HEK293 (cell line): ENCODE measurements around the gene RHBDD1.

Experiments used
- CTCF ChIA-PET: fragments of 350-600 bp; formaldehyde crosslinking; extraction: SDS; loops from one replicate; lab custom pipeline; 2021; ENCODE audit warnings: antibody characterized with exemption; lab: Yijun Ruan, JAX
- POLR2A ChIA-PET: fragments of 300-600 bp; formaldehyde crosslinking; extraction: SDS; loops from one replicate; lab custom pipeline; 2020; ENCODE audit warnings: antibody characterized with exemption, inconsistent platforms; lab: Yijun Ruan, JAX
- H3K27ac ChIP-seq: fragments of 200-500 bp; sonication (Bioruptor generic); 2 replicates; pipeline ENCODE4 v1.5.1; 2014; ENCODE audit warnings: low read depth, low read length, control low read depth, inconsistent platforms; ENCODE audit errors: extremely low read depth
- H3K36me3 ChIP-seq, 2 experiments: fragments of 200-500 bp in 1 of 2; sonication (Bioruptor generic) in 1 of 2; 1 replicate in 1 of 2; 2 replicates in 1 of 2; pipeline ENCODE4 v1.5.1; 2014 to 2017; ENCODE audit warnings: inconsistent platforms in 2 of 2, low read length in 2 of 2; ENCODE audit not compliant: control insufficient read depth in 2 of 2, insufficient read depth in 1 of 2
- H3K4me1 ChIP-seq: fragments of 200-500 bp; sonication (Bioruptor generic); 2 replicates; pipeline ENCODE4 v1.5.1; 2014; ENCODE audit warnings: mild to moderate bottlenecking, low read length, inconsistent platforms; ENCODE audit not compliant: control insufficient read depth, insufficient read depth
- H3K4me3 ChIP-seq: 2 replicates; pipeline ENCODE4 v1.5.1; 2011; ENCODE audit warnings: low read depth, mild to moderate bottlenecking, control low read depth, low read length, moderate library complexity
- H3K9me3 ChIP-seq: fragments of 200-500 bp; sonication (Bioruptor generic); 2 replicates; pipeline ENCODE4 v1.5.1; 2014; ENCODE audit warnings: low read depth, low read length, inconsistent platforms; ENCODE audit not compliant: control insufficient read depth, insufficient read depth
- BCL11A ChIP-seq: fragments of 450-650 bp; formaldehyde crosslinking; IDR thresholded peaks from 2 replicates; pipeline ENCODE4 v1.5.1; 2016; ENCODE audit warnings: low read depth, missing biosample characterization, missing genetic modification characterization
- GFI1B ChIP-seq: fragments of 450-650 bp; formaldehyde crosslinking; IDR thresholded peaks from 2 replicates; pipeline ENCODE4 v1.5.1; 2016; ENCODE audit warnings: missing biosample characterization, missing genetic modification characterization
- KLF1 ChIP-seq: fragments of 450-650 bp; formaldehyde crosslinking; IDR thresholded peaks from 2 replicates; pipeline ENCODE4 v1.5.1; 2016; ENCODE audit warnings: missing biosample characterization, missing genetic modification characterization
- KLF9 ChIP-seq: fragments of 450-650 bp; formaldehyde crosslinking; IDR thresholded peaks from 2 replicates; pipeline ENCODE4 v1.5.1; 2016; ENCODE audit warnings: missing biosample characterization, missing genetic modification characterization, low read depth
- MEIS1 ChIP-seq: sonication (generic); formaldehyde crosslinking; IDR thresholded peaks from 2 replicates; pipeline ENCODE4 v1.8.1; 2022; ENCODE audit warnings: missing genetic modification reagents, mild to moderate bottlenecking, borderline replicate concordance
- OSR2 ChIP-seq: fragments of 450-650 bp; formaldehyde crosslinking; IDR thresholded peaks from 2 replicates; pipeline ENCODE4 v1.5.1; 2016; ENCODE audit warnings: missing biosample characterization, missing genetic modification characterization
- PRDM1 ChIP-seq: fragments of 450-650 bp; formaldehyde crosslinking; IDR thresholded peaks from 2 replicates; pipeline ENCODE4; 2016; ENCODE audit warnings: missing biosample characterization, missing genetic modification characterization
- PRDM4 ChIP-seq: fragments of 450-650 bp; formaldehyde crosslinking; IDR thresholded peaks from 2 replicates; pipeline ENCODE4 v1.5.1; 2017; ENCODE audit warnings: missing biosample characterization, missing genetic modification characterization
- ZFP41 ChIP-seq: fragments of 450-650 bp; formaldehyde crosslinking; IDR thresholded peaks from 2 replicates; pipeline ENCODE4 v1.5.1; 2016; ENCODE audit warnings: missing biosample characterization, missing genetic modification characterization, borderline replicate concordance
- ZNF112 ChIP-seq: fragments of 450-650 bp; formaldehyde crosslinking; IDR thresholded peaks from 2 replicates; pipeline ENCODE4 v1.5.0; 2017; ENCODE audit warnings: missing biosample characterization, missing genetic modification characterization
- ZNF138 ChIP-seq: fragments of 450-650 bp; formaldehyde crosslinking; IDR thresholded peaks from 2 replicates; pipeline ENCODE4 v1.5.1; 2016; ENCODE audit warnings: missing biosample characterization, missing genetic modification characterization, borderline replicate concordance
- ZNF174 ChIP-seq: fragments of 450-650 bp; formaldehyde crosslinking; IDR thresholded peaks from 2 replicates; pipeline ENCODE4 v1.5.0; 2017; ENCODE audit warnings: missing biosample characterization, mild to moderate bottlenecking, missing genetic modification characterization
- ZNF280C ChIP-seq: fragments of 450-650 bp; formaldehyde crosslinking; IDR thresholded peaks from 2 replicates; pipeline ENCODE4 v1.5.1; 2016; ENCODE audit warnings: missing biosample characterization, missing genetic modification characterization
- ZNF362 ChIP-seq: fragments of 450-650 bp; formaldehyde crosslinking; IDR thresholded peaks from 2 replicates; pipeline ENCODE4 v1.5.1; 2016; ENCODE audit warnings: missing biosample characterization, missing genetic modification characterization
- ZNF391 ChIP-seq: fragments of 450-650 bp; formaldehyde crosslinking; IDR thresholded peaks from 2 replicates; pipeline ENCODE4 v1.5.1; 2016; ENCODE audit warnings: low read depth, missing biosample characterization, missing genetic modification characterization, borderline replicate concordance
- ZNF449 ChIP-seq: fragments of 450-650 bp; formaldehyde crosslinking; IDR thresholded peaks from 2 replicates; pipeline ENCODE4 v1.5.1; 2017; ENCODE audit warnings: missing biosample characterization, mild to moderate bottlenecking, missing genetic modification characterization, moderate library complexity
- ZNF513 ChIP-seq: fragments of 450-650 bp; IDR thresholded peaks from 2 replicates; pipeline ENCODE4 v1.5.1; 2018; ENCODE audit warnings: missing biosample characterization, missing genetic modification characterization
- ZNF521 ChIP-seq: fragments of 450-650 bp; formaldehyde crosslinking; IDR thresholded peaks from 2 replicates; pipeline ENCODE4 v1.5.1; 2017; ENCODE audit warnings: missing biosample characterization, mild to moderate bottlenecking, missing genetic modification characterization
- ZNF645 ChIP-seq: fragments of 450-650 bp; formaldehyde crosslinking; IDR thresholded peaks from 2 replicates; pipeline ENCODE4; 2016; ENCODE audit warnings: missing biosample characterization, missing genetic modification characterization
- ZNF654 ChIP-seq: fragments of 450-650 bp; formaldehyde crosslinking; IDR thresholded peaks from 2 replicates; pipeline ENCODE4 v1.5.1; 2016; ENCODE audit warnings: low read depth, missing biosample characterization, missing genetic modification characterization
- ZNF76 ChIP-seq: fragments of 450-650 bp; formaldehyde crosslinking; IDR thresholded peaks from 2 replicates; pipeline ENCODE4; 2016; ENCODE audit warnings: low read depth, missing biosample characterization, missing genetic modification characterization, borderline replicate concordance
- ZNF791 ChIP-seq: fragments of 450-650 bp; formaldehyde crosslinking; IDR thresholded peaks from 2 replicates; pipeline ENCODE4 v1.5.1; 2016; ENCODE audit warnings: missing biosample characterization, missing genetic modification characterization
- ZNF792 ChIP-seq: fragments of 450-650 bp; formaldehyde crosslinking; IDR thresholded peaks from 2 replicates; pipeline ENCODE4 v1.5.1; 2016; ENCODE audit warnings: missing biosample characterization, missing genetic modification characterization
- ZNF837 ChIP-seq: fragments of 450-650 bp; formaldehyde crosslinking; IDR thresholded peaks from 2 replicates; pipeline ENCODE4 v1.5.1; 2016; ENCODE audit warnings: missing biosample characterization, missing genetic modification characterization

Gene RHBDD1

GRCh38 chr2:226875438-226876225, 39.8 kb downstream of the RHBDD1 start:
- ChIA-PET CTCF (no interaction called here), POLR2A (no interaction called here)
- Histone ChIP-seq H3K9me3 (no peaks in the 10 kb centered on the region), H3K4me1 (no peaks in the 10 kb centered on the region), H3K4me3 (no peak overlapping the region), H3K27ac (no peak overlapping the region), H3K36me3 (peaks cover 0 to 3% of the 10 kb centered on the region in 2 experiments; a peak in 1 of 3 replicates)
- TF ChIP-seq ZNF521 (tag by site-specific recombination): no peak
- TF ChIP-seq ZNF654 (tag by site-specific recombination): no peak
- no peak for TF ChIP-seq KLF1 (tag by site-specific recombination)
- no peak for TF ChIP-seq ZNF792 (tag by site-specific recombination)
- no peak for TF ChIP-seq ZNF837
- TF ChIP-seq ZNF645 (tag by site-specific recombination): no peak
- TF ChIP-seq ZNF112: no peak
- no peak for TF ChIP-seq ZNF791 (tag by site-specific recombination)
- TF ChIP-seq ZNF391 (tag by site-specific recombination): no peak
- TF ChIP-seq ZNF174 (tag by site-specific recombination): no peak
- no peak for TF ChIP-seq ZNF449 (tag by site-specific recombination)
- TF ChIP-seq MEIS1 (CRISPR knock-in tag): no peak

GRCh38 chr2:226877491-226877890, 41.6 kb downstream of the RHBDD1 start:
- H3K36me3 ChIP-seq: peaks cover 0 to 3% of the 10 kb centered on the region in 2 experiments; a peak in 1 of 3 replicates
- ChIA-PET CTCF (interaction anchor here (0.6 kb wide), 1 partner anchor 1160 kb away, joined by 6 read pairs; no protein-coding TSS in a partner anchor), POLR2A (no interaction called here)
- H3K4me3 ChIP-seq: no peak overlapping the region
- no peaks in the 10 kb centered on the region for H3K9me3 ChIP-seq
- no peaks in the 10 kb centered on the region for H3K4me1 ChIP-seq
- H3K27ac ChIP-seq: no peak overlapping the region
- TF ChIP-seq BCL11A (tag by site-specific recombination): no peak
- no peak for TF ChIP-seq ZNF76 (tag by site-specific recombination)
- no peak for TF ChIP-seq ZNF280C (tag by site-specific recombination)
- TF ChIP-seq PRDM4 (tag by site-specific recombination): no peak
- TF ChIP-seq ZNF138: no peak
- no peak for TF ChIP-seq ZNF513
- no peak for TF ChIP-seq ZNF362 (tag by site-specific recombination)
- no peak for TF ChIP-seq OSR2 (tag by site-specific recombination)
- TF ChIP-seq KLF9: no peak
- TF ChIP-seq ZFP41 (tag by site-specific recombination): no peak
- TF ChIP-seq PRDM1 (tag by site-specific recombination): no peak
- no peak for TF ChIP-seq ZNF654 (tag by site-specific recombination)
- no peak for TF ChIP-seq GFI1B (tag by site-specific recombination)
- TF ChIP-seq KLF1 (tag by site-specific recombination): no peak
